T-cell (primary cell): ENCODE results near the gene MSANTD1. TPM values are rescaled to one million over a fixed set of nuclear protein-coding genes. Genes with fewer than 3 reads are reported as not detected.
A peak's percentile ranks its signal among the peaks of the same experiment; 100 is the strongest.

Experiments
- ATAC-seq, 4 experiments: fragments of 200-7000 bp in 3 of 4; fragments of 150-1000 bp in 1 of 4; cut with Tn5 transposase; replicated peaks in 1 of 4; 1 replicate in 3 of 4; 2 replicates in 1 of 4; pipeline ENCODE4 v1.10.0; 2021; ENCODE audit warnings: moderate library complexity in 3 of 4, mild to moderate bottlenecking in 2 of 4, moderate number of reproducible peaks in 1 of 4
- CTCF ChIA-PET, 2 donors: fragments of 300-600 bp; sonication (Branson Sonifier 250); formaldehyde crosslinking; loops; one replicate each; lab custom pipeline; 2022; ENCODE audit warnings: antibody characterized with exemption in 2 of 2; lab: Charles Lee
- POLR2A ChIA-PET, 2 donors: fragments of 300-600 bp; sonication (Branson Sonifier 250); formaldehyde crosslinking; loops; one replicate each; lab custom pipeline; 2022; ENCODE audit warnings: antibody characterized with exemption in 2 of 2; lab: Charles Lee
- DNase-seq, 35 experiments: peaks; one replicate each; pipeline versions ENCODE4 v3.0.0 to v3.0.0-alpha.2; 2013 to 2023
- H3K27ac ChIP-seq: one replicate; pipeline ENCODE4 v1.5.1; 2013; ENCODE audit warnings: low read length
- H3K27me3 ChIP-seq, 2 experiments: replicated peaks in 1 of 2; 1 replicate in 1 of 2; 2 replicates in 1 of 2; pipeline versions ENCODE4 v1.6.1 to v1.7.0; 2013; ENCODE audit warnings: low read length in 1 of 2, mixed read lengths in 1 of 2; ENCODE audit not compliant: control insufficient read depth in 2 of 2, insufficient read depth in 2 of 2; ENCODE audit errors: extremely low read depth in 1 of 2
- H3K36me3 ChIP-seq, 2 donors: 1 replicate in 1 of 2; 2 replicates in 1 of 2; pipeline versions ENCODE4 v1.6.1 to v1.7.0; 2013; ENCODE audit warnings: low read length in 1 of 2; ENCODE audit not compliant: control insufficient read depth in 2 of 2, insufficient read depth in 1 of 2; ENCODE audit errors: extremely low read depth in 1 of 2
- H3K4me1 ChIP-seq, 2 experiments: 1 replicate in 1 of 2; 2 replicates in 1 of 2; pipeline versions ENCODE4 v1.6.1 to v1.7.0; 2013; ENCODE audit warnings: low read length in 2 of 2, mixed read lengths in 1 of 2; ENCODE audit not compliant: insufficient read depth in 2 of 2, control insufficient read depth in 1 of 2; ENCODE audit errors: extremely low read depth in 1 of 2
- H3K4me3 ChIP-seq, 2 donors: 1 replicate in 1 of 2; 2 replicates in 1 of 2; pipeline versions ENCODE4 v1.5.1 to v1.7.0; 2013; ENCODE audit warnings: mild to moderate bottlenecking in 2 of 2, low read length in 1 of 2, moderate library complexity in 1 of 2; ENCODE audit not compliant: control insufficient read depth in 1 of 2; ENCODE audit errors: extremely low read depth in 1 of 2
- H3K9me3 ChIP-seq: 2 replicates; pipeline ENCODE4 v1.7.0; 2013
- H3K27ac Mint-ChIP-seq, 2 donors: one replicate each; pipeline ENCODE4 v1.8.0; 2020 to 2021; ENCODE audit warnings: mild to moderate bottlenecking in 2 of 2, mixed read lengths in 2 of 2
- H3K27me3 Mint-ChIP-seq, 2 donors: one replicate each; pipeline ENCODE4 v1.8.0; 2021 to 2022; ENCODE audit warnings: mixed read lengths in 2 of 2
- H3K36me3 Mint-ChIP-seq: one replicate; pipeline ENCODE4 v1.8.0; 2021; ENCODE audit warnings: mixed read lengths
- H3K4me1 Mint-ChIP-seq, 3 donors: one replicate each; pipeline ENCODE4 v1.8.0; 2020 to 2022; ENCODE audit warnings: mixed read lengths in 3 of 3, mild to moderate bottlenecking in 1 of 3
- H3K4me3 Mint-ChIP-seq, 3 donors: one replicate each; pipeline ENCODE4 v1.8.0; 2020 to 2022; ENCODE audit warnings: mild to moderate bottlenecking in 3 of 3, mixed read lengths in 3 of 3, moderate library complexity in 3 of 3
- H3K9me3 Mint-ChIP-seq, 3 donors: one replicate each; pipeline ENCODE4 v1.8.0; 2020 to 2022; ENCODE audit warnings: mixed read lengths in 3 of 3
- WGBS: methylation state at CpG from one replicate; pipeline ENCODE4 v1.1.5; 2013; ENCODE audit warnings: missing lambda C conversion rate; ENCODE audit not compliant: insufficient coverage; 5-methylcytosine and 5-hydroxymethylcytosine counted together
- total RNA-seq, 35 experiments: library from RNA in 6 of 35; stranded (reverse) in 6 of 35; fragments of 120-200 nt in 1 of 35; gene quantifications; one replicate each; pipeline versions ENCODE4 v1.2.1 to v1.2.4 and lab custom pipeline; 2013 to 2026

The MSANTD1 gene
- total RNA-seq, 5 donors from 2014 or later (not counting 1 experiment from before 2014, with no cell fraction given) = 0.60 to 2.5 (median 1.6) TPM

GRCh38 chr4:3291411-3291968 is 42.5 kb downstream of the MSANTD1 start:
- no peak overlapping the region for H3K27ac ChIP-seq
- peak overlapping the region; percentile 75 to 77 for H3K4me3 ChIP-seq
- Mint-ChIP-seq H3K9me3 (no peaks in the 10 kb centered on the region), H3K4me3 (peak overlapping the region; percentile 85 to 87 (median 87)), H3K36me3 (no peaks in the 10 kb centered on the region), H3K27me3 (peaks cover 13 to 19% of the 10 kb centered on the region in 2 donors), H3K27ac (peak overlapping the region; percentile 27 to 73), H3K4me1 (peaks cover 12 to 37% (median 20%) of the 10 kb centered on the region in 3 donors)
- POLR2A ChIA-PET = no interaction called here
- peak in 1 of 35 experiments; percentile 21 for DNase-seq
- peaks cover 5 to 24% of the 10 kb centered on the region in 2 experiments for H3K4me1 ChIP-seq
- WGBS = 69% methylated on average over 14 of the region's 24 CpGs
- no peak for ATAC-seq
- no peaks in the 10 kb centered on the region for H3K36me3 ChIP-seq
- peaks cover 0 to 44% of the 10 kb centered on the region in 2 experiments for H3K27me3 ChIP-seq
- CTCF ChIA-PET = no interaction called here
- H3K9me3 ChIP-seq = no peaks in the 10 kb centered on the region

- Histone ChIP-seq H3K27ac (no peak overlapping the region), H3K4me3 (peak overlapping the region; percentile 75 to 77), H3K9me3 (no peaks in the 10 kb centered on the region), H3K36me3 (no peaks in the 10 kb centered on the region), H3K4me1 (peaks cover 5 to 24% of the 10 kb centered on the region in 2 experiments), H3K27me3 (peaks cover 0 to 38% of the 10 kb centered on the region in 2 experiments)
- Mint-ChIP-seq H3K9me3 (no peaks in the 10 kb centered on the region), H3K27me3 (peaks cover 9 to 15% of the 10 kb centered on the region in 2 donors), H3K4me3 (peak overlapping the region; percentile 85 to 87 (median 87)), H3K4me1 (peaks cover 12 to 37% (median 18%) of the 10 kb centered on the region in 3 donors), H3K27ac (peak overlapping the region; percentile 27 to 73), H3K36me3 (no peaks in the 10 kb centered on the region)
- ChIA-PET CTCF (no interaction called here), POLR2A (no interaction called here)
- peak in 6 of 35 experiments; percentile 11 to 42 (median 20) for DNase-seq
- under 1% methylated on average over 60 of the region's 60 CpGs for WGBS
- ATAC-seq = peak in 3 of 4 experiments; percentile 12 to 28 (median 27)
Measured at GRCh38 chr4:3291969-3292570, 43.1 kb downstream of the MSANTD1 start.

GRCh38 chr4:3292571-3293400 is 43.8 kb downstream of the MSANTD1 start, which contains the start of gene RGS12:
TSS of gene RGS12 (plus strand) at chr4:3293021. CDS start at chr4:3316171, 23,150 bp downstream.
- peak within 1 kb of the TSS; percentile 73 for H3K27ac Mint-ChIP-seq
- peaks cover 0 to 3% (median 2%) of the 10 kb centered on the region in 3 donors for H3K9me3 Mint-ChIP-seq
- POLR2A ChIA-PET = no interaction called here

GRCh38 chr4:3293401-3294391 is 44.7 kb downstream of the MSANTD1 start:
- H3K4me3 Mint-ChIP-seq = peak overlapping the region; percentile 69 to 77 (median 71)
- Histone ChIP-seq H3K4me1 (peaks cover 5 to 24% of the 10 kb centered on the region in 2 experiments), H3K4me3 (peak overlapping the region; percentile 42 to 72), H3K27me3 (peaks cover 0 to 23% of the 10 kb centered on the region in 2 experiments), H3K9me3 (no peaks in the 10 kb centered on the region), H3K36me3 (no peaks in the 10 kb centered on the region), H3K27ac (no peak overlapping the region)
- peak in 2 of 4 experiments; percentile 1 to 2 for ATAC-seq
- CTCF ChIA-PET = no interaction called here
- H3K9me3 Mint-ChIP-seq = peaks cover 0 to 9% (median 4%) of the 10 kb centered on the region in 3 donors
- peak overlapping the region; percentile 58 to 73 for H3K27ac Mint-ChIP-seq
- POLR2A ChIA-PET = no interaction called here
- DNase-seq = peak in 4 of 35 experiments; percentile 19 to 36 (median 28)
- H3K36me3 Mint-ChIP-seq = no peaks in the 10 kb centered on the region
- H3K27me3 Mint-ChIP-seq = peaks cover 7 to 9% of the 10 kb centered on the region in 2 donors
- WGBS = 26% methylated on average over 40 of the region's 42 CpGs
- peaks cover 12 to 43% (median 18%) of the 10 kb centered on the region in 3 donors for H3K4me1 Mint-ChIP-seq

More at GRCh38 chr4:3292571-3293400, 43.8 kb downstream of the MSANTD1 start, which contains the start of gene RGS12:
- peak within 1 kb of the TSS; percentile 85 to 87 (median 87) for H3K4me3 Mint-ChIP-seq
- under 1% methylated on average over 95 of the region's 121 CpGs for WGBS
- Histone ChIP-seq H3K36me3 (no peaks in the 10 kb centered on the region), H3K4me1 (peaks cover 5 to 24% of the 10 kb centered on the region in 2 experiments), H3K9me3 (no peaks in the 10 kb centered on the region), H3K27me3 (peaks cover 0 to 32% of the 10 kb centered on the region in 2 experiments), H3K4me3 (peak within 1 kb of the TSS; percentile 75 to 77), H3K27ac (no peak within 1 kb of the TSS)
- DNase-seq = peak; percentile 48 to 86 (median 67)
- CTCF ChIA-PET = no interaction called here
- peak; percentile 73 to 91 (median 84) for ATAC-seq
- peaks cover 12 to 37% (median 18%) of the 10 kb centered on the region in 3 donors for H3K4me1 Mint-ChIP-seq
- peaks cover 8 to 9% of the 10 kb centered on the region in 2 donors for H3K27me3 Mint-ChIP-seq
- no peaks in the 10 kb centered on the region for H3K36me3 Mint-ChIP-seq

- 97% methylated on average over 19 of the region's 19 CpGs for WGBS
- peak overlapping the region; percentile 8 to 71 (median 29) for H3K4me3 Mint-ChIP-seq
- peaks cover 3 to 5% of the 10 kb centered on the region in 2 donors for H3K27me3 Mint-ChIP-seq
- H3K9me3 Mint-ChIP-seq = peaks cover 0 to 9% (median 4%) of the 10 kb centered on the region in 3 donors
- DNase-seq (peak in 1 of 35 experiments; percentile 22), ATAC-seq (no peak)
- Histone ChIP-seq H3K4me3 (peak overlapping the region in 1 of 2 donors; percentile 72), H3K27ac (no peak overlapping the region), H3K27me3 (peaks cover 0 to 18% of the 10 kb centered on the region in 2 experiments), H3K36me3 (no peaks in the 10 kb centered on the region), H3K4me1 (peaks cover 7 to 26% of the 10 kb centered on the region in 2 experiments), H3K9me3 (no peaks in the 10 kb centered on the region)
- no peaks in the 10 kb centered on the region for H3K36me3 Mint-ChIP-seq
- ChIA-PET CTCF (no interaction called here), POLR2A (no interaction called here)
- H3K4me1 Mint-ChIP-seq = peaks cover 18 to 53% (median 23%) of the 10 kb centered on the region in 3 donors
- H3K27ac Mint-ChIP-seq = peak overlapping the region; percentile 15 to 22
Measured at GRCh38 chr4:3294401-3295241, 45.7 kb downstream of the MSANTD1 start.
